Endometrium (tissue), 2 donors: ENCODE measurements around the gene IMP3.
"Not testable (repeated sequence)": the region's sequence is repeated elsewhere in the genome, so short reads cannot be mapped to it uniquely, and the experiment has no call there.

Source experiments
- FAIRE-seq: peaks from 2 replicates; lab custom pipeline; 2012; peaks lifted over from hg19 to GRCh38; lab: Jason Lieb, UNC
- donor health status: control.
- donor health status: control.

IMP3 gene

GRCh38 chr15:75650908-75651809, 11.1 kb upstream of the IMP3 start:
- no peak for FAIRE-seq

DNA sequence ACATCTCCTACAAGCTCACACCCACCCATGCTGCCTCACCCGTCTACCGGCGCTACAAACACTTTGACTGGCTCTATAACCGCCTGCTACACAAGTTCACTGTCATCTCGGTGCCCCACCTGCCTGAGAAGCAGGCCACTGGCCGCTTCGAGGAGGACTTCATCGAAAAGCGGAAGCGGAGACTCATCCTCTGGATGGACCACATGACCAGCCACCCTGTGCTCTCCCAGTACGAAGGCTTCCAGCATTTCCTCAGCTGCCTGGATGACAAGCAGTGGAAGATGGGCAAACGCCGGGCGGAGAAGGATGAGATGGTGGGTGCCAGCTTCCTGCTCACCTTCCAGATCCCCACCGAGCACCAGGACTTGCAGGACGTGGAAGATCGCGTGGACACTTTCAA, 9.8 kb upstream of the IMP3 start:
- FAIRE-seq = no peak

GRCh38 chr15:75649045-75649761, 9.2 kb upstream of the IMP3 start:
- FAIRE-seq = no peak

DNA sequence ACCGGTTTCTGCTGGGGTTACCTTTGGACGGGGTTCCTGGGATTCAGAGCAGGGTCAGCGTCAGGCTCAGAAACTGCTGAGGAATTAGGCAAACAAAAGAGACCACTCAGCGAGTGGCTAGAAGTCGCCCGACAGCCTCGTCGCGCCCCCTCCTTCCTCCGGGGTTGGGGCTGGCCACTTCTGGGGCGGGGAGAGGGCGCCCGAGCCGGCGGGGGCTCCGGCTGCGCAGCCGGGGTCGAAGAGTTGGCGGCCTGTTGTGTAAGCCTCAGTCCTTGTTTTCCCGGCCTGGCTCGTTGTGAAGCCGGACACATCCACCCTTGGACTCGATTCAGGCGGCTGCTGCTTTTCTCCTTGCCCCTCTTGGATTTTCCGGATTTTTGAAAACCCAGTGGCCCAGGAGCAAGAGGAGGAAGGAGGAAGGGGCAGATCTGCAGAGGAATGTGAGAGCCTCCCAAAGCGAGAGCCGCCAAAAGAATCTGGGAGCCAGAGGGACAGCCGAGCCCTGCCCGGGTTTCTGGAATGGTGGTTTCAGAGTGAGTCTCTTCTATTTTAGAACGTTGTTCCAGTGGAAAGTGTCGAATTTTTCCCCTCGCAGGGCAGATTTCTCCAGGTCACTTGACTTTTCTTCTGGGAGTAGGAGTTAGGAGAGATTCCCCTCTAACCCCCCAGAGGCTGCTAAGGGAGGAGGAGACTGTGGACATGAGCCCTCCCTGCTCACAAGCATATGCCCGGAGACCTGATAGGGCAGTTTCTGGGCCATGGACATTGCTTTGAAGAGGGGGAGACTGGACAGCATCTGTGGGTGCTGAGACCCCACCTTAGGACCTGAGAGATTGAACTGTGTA, 8.4 kb upstream of the IMP3 start:
- FAIRE-seq = no peak

- FAIRE-seq = no peak
These were observed 7.5 kb upstream of the IMP3 start, which contains the start of gene SNX33 for GRCh38 chr15:75647370-75648155. Gene SNX33, plus strand, starts transcription at chr15:75647912. Its CDS starts 1,191 bp downstream, at chr15:75649103.

- FAIRE-seq = no peak
These were observed 6.9 kb upstream of the IMP3 start for GRCh38 chr15:75646944-75647364.

- FAIRE-seq = no peak
These were observed 6.3 kb upstream of the IMP3 start for GRCh38 chr15:75646112-75646943.

DNA sequence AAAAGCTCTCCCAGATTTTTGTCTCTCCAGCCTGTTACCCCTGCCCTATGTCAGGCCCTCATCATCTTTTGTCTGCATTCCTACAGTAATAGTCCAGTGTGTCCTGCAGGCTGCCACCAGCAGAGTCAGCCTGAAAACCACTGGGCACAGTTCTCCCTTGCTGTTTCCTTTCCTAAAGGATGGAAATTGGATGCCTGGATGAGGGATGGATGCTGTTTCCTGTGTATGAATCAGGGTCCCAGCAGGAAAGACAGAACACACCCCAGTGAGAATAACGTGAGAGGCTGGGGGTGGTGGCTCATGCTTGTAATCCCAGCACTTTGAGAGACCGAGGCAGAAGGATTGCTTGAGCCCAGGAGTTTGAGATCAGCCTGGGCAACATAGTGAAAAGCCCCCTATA, 4.4 kb upstream of the IMP3 start:
- FAIRE-seq = no peak

DNA sequence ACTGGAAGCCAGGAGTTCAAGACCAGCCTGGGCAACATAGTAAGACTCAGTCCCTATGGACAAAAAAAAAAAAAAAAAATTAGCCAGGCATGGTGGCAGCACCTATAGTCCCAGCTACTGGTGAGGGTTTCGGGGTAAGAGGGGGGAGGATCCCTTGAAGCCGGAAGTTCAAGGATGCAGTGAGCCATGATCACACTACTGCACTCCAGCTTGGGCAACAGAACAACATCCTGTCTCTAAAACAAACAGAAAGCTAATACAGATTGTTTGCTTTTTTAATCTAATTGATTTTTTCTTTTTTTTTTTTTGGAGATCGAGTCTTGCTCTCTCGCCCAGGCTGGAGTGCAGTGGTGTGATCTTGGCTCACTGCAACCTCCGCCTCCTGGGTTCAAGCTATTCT, 1.6 kb upstream of the IMP3 start:
- no peak for FAIRE-seq

DNA sequence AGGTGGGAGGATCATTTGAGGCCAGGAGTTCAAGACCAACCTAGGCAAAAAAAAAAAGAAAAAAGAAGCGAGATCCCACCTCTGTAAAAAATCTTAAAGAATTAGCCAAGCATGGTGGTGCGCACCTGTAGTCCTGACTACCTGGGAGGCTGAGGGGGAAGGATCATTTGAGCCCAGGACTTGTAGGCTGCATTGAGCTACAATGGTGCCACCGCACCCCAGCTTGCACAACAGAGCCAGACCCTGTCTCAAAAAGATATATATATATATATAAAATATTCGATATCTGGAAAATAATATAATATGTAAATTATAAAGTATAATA, 1.1 kb upstream of the IMP3 start:
- no peak for FAIRE-seq

- no peak for FAIRE-seq
These were observed 607 bp upstream of the IMP3 start for GRCh38 chr15:75640483-75641178.

GRCh38 chr15:75639191-75639708, 774 bp downstream of the IMP3 start:
- FAIRE-seq = no peak

DNA sequence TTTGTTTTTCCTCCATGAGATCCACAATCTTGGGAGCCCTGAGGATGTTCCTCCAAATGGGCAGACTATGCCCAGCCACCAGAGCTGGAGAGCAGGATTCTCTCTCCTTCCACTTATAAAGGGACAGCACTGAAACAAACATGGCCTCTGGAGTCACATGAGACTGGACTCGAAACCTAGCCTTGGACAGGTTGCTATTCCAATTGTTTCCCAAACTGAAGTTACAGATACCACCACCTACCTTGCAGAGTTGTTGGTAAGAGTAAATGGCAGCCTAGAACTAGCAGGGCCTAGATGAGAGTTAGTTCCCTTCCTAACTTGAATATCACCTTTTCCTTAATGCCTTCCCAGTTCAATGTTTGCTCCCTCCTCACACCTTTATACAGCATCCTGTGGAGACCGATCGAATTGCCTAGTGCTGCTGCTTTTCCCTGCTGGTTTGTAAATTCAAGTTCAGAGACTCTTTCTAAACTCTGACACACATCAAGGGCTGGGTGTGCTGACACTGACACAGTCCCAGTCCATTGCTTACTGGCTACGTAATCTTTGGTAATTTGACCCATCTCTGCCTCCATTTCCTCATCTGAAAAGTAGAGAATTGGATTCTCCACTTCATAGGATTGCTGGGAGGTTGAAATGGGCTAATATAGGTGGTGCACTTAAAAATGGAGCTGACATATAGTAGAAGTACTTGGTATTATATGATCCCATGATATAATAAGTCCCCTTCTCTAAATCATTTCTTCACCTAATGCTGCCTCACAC, 2.6 kb downstream of the IMP3 start:
- no peak for FAIRE-seq

GRCh38 chr15:75636026-75636425, 4.0 kb downstream of the IMP3 start:
- FAIRE-seq = no peak

GRCh38 chr15:75633922-75634321, 6.1 kb downstream of the IMP3 start:
- FAIRE-seq = not testable (repeated sequence)

DNA sequence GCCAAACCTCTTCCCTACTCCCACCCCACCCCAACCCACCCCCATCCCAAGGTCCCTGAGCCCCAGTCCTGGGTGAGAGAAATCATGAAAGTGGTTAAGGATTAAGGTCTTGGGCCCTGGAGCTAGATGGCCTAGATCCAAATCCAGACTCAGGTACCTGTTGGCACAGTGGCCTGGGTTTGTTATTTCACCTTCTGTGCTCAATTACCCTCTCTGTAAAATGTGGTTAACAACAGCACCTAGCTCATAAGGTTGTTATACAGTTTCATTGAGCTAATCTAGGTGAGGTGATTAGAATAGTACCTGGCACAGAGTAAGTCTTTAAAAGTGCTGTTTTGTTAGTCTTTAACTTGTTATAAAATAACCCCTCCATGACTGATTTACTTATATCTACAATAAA, 8.1 kb downstream of the IMP3 start:
- no peak for FAIRE-seq

- FAIRE-seq = no peak
These were observed 14.3 kb downstream of the IMP3 start, which contains the start of gene SNUPN for GRCh38 chr15:75625542-75626347. Gene SNUPN, minus strand, starts transcription at chr15:75625725. Its CDS starts 4,674 bp downstream, at chr15:75621051.

DNA sequence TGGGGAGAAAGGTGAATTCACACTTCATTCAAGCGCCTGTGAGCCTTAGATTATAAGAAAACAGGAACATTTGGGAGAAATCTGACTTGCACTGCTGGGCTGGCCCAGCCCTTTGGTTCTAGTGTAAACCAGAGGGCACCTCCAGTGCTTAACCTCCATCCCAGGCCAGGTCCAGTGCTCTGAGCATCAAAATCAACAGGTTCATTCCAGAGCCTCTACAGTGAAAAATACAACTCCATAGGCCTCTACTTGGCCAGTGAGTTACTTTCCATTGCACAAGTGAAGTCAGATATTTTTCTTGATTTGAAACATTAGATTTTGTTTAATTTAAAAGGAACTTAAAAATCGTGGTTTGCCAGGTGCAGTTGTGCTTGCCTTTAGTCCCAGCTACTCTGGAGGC, 17.5 kb downstream of the IMP3 start:
- FAIRE-seq = no peak
